ENCODE results near the gene PPP6R2. TPM values are rescaled to one million over a fixed set of nuclear protein-coding genes. Genes with fewer than 3 reads are reported as not detected.

Gene PPP6R2
- total RNA-seq, 2 experiments from 2014 or later, result 62.3 to 64.5 TPM

GRCh38 chr22:50417411-50418210 lies 74.5 kb downstream of the PPP6R2 start:
- no peaks in the 10 kb centered on the region for H4K20me1 ChIP-seq (ENCODE audit: insufficient read depth, low read length)
- no peak overlapping the region for H3K27ac ChIP-seq (ENCODE audit: low read depth, low read length, poor library complexity, severe bottlenecking)
- no peaks in the 10 kb centered on the region for H3K9me3 ChIP-seq (ENCODE audit: low read length)
- POLR2A ChIA-PET, result no interaction called here
- BruUV-seq (replicated peaks), result no TSS peak
- no peak for DNase-seq (ENCODE audit: low spot score)
- CTCF ChIA-PET (ENCODE audit: unreplicated experiment), result no interaction called here
- no peak overlapping the region for H3K4me2 ChIP-seq (ENCODE audit: low read length)
- no peak overlapping the region for H3K4me3 ChIP-seq (ENCODE audit: low read depth, low read length, poor library complexity, severe bottlenecking)
- no peak overlapping the region for H2AFZ ChIP-seq (ENCODE audit: low read length)
- H3K4me1 ChIP-seq (ENCODE audit: insufficient read depth, low read length, poor library complexity, severe bottlenecking), result no peaks in the 10 kb centered on the region
- H3K9me2 ChIP-seq (ENCODE audit: insufficient read depth, low read length), result no peaks in the 10 kb centered on the region
- H3K36me3 ChIP-seq (ENCODE audit: insufficient read depth, low read length), result peaks cover 89% of the 10 kb centered on the region
- H3K79me2 ChIP-seq (ENCODE audit: insufficient read depth, low read depth, low read length), result no peaks in the 10 kb centered on the region
- intact Hi-C loops (cut with micrococcal nuclease; ENCODE audit: unreplicated experiment), result no loop called here
- TF ChIP-seq EZH2phosphoT487 (IDR thresholded peaks at IDR 0.05; ENCODE audit: borderline replicate concordance, low read depth, low read length), result no peak
- TF ChIP-seq CTCF (conservative IDR thresholded peaks at IDR 0.05; ENCODE audit: low read length), result no peak

GRCh38 chr22:50418624-50419023 lies 75.5 kb downstream of the PPP6R2 start:
- Histone ChIP-seq H3K36me3 (ENCODE audit: insufficient read depth, low read length) (peaks cover 93% of the 10 kb centered on the region), H3K79me2 (ENCODE audit: insufficient read depth, low read depth, low read length) (no peaks in the 10 kb centered on the region), H4K20me1 (ENCODE audit: insufficient read depth, low read length) (no peaks in the 10 kb centered on the region), H3K9me2 (ENCODE audit: insufficient read depth, low read length) (no peaks in the 10 kb centered on the region), H3K27ac (ENCODE audit: low read depth, low read length, poor library complexity, severe bottlenecking) (no peak overlapping the region), H2AFZ (ENCODE audit: low read length) (no peak overlapping the region), H3K4me3 (ENCODE audit: low read depth, low read length, poor library complexity, severe bottlenecking) (no peak overlapping the region), H3K9me3 (ENCODE audit: low read length) (no peaks in the 10 kb centered on the region), H3K4me1 (ENCODE audit: insufficient read depth, low read length, poor library complexity, severe bottlenecking) (no peaks in the 10 kb centered on the region), H3K4me2 (ENCODE audit: low read length) (no peak overlapping the region)
- DNase-seq (ENCODE audit: low spot score), result no peak
- ChIA-PET POLR2A (no interaction called here), CTCF (ENCODE audit: unreplicated experiment) (no interaction called here)
- intact Hi-C loops (cut with micrococcal nuclease; ENCODE audit: unreplicated experiment), result no loop called here
- no peak for TF ChIP-seq CTCF (conservative IDR thresholded peaks at IDR 0.05; ENCODE audit: low read length)
- no peak for TF ChIP-seq EZH2phosphoT487 (IDR thresholded peaks at IDR 0.05; ENCODE audit: borderline replicate concordance, low read depth, low read length)
- no TSS peak for BruUV-seq (replicated peaks)

GRCh38 chr22:50419116-50419515 lies 76.0 kb downstream of the PPP6R2 start:
- BruUV-seq (replicated peaks), result no TSS peak
- Histone ChIP-seq H4K20me1 (ENCODE audit: insufficient read depth, low read length) (no peaks in the 10 kb centered on the region), H3K79me2 (ENCODE audit: insufficient read depth, low read depth, low read length) (no peaks in the 10 kb centered on the region), H3K9me2 (ENCODE audit: insufficient read depth, low read length) (no peaks in the 10 kb centered on the region), H3K4me2 (ENCODE audit: low read length) (no peak overlapping the region), H3K4me1 (ENCODE audit: insufficient read depth, low read length, poor library complexity, severe bottlenecking) (no peaks in the 10 kb centered on the region), H3K4me3 (ENCODE audit: low read depth, low read length, poor library complexity, severe bottlenecking) (no peak overlapping the region), H3K9me3 (ENCODE audit: low read length) (no peaks in the 10 kb centered on the region), H3K27ac (ENCODE audit: low read depth, low read length, poor library complexity, severe bottlenecking) (no peak overlapping the region), H2AFZ (ENCODE audit: low read length) (no peak overlapping the region), H3K36me3 (ENCODE audit: insufficient read depth, low read length) (peaks cover 93% of the 10 kb centered on the region)
- intact Hi-C loops (cut with micrococcal nuclease; ENCODE audit: unreplicated experiment), result no loop called here
- TF ChIP-seq CTCF (conservative IDR thresholded peaks at IDR 0.05; ENCODE audit: low read length), result no peak
- no peak for TF ChIP-seq EZH2phosphoT487 (IDR thresholded peaks at IDR 0.05; ENCODE audit: borderline replicate concordance, low read depth, low read length)
- no peak for DNase-seq (ENCODE audit: low spot score)
- POLR2A ChIA-PET, result interaction anchor here (0.5 kb wide), 1 partner anchor 180 kb away, joined by 3 read pairs; no protein-coding TSS in a partner anchor
- CTCF ChIA-PET (ENCODE audit: unreplicated experiment), result no interaction called here
